GM18867 (cell line): ENCODE results near the gene LYPLAL1.
"Not testable (repeated sequence)": the region's sequence is repeated elsewhere in the genome, so short reads cannot be mapped to it uniquely, and the experiment has no call there.

Experiments used
- ATAC-seq: cut with Tn5 transposase; IDR thresholded peaks from one replicate; pipeline ENCODE4 v1.9.1; 2021; ENCODE audit warnings: mild to moderate bottlenecking, moderate library complexity; ENCODE audit not compliant: unreplicated experiment

The LYPLAL1 gene

GRCh38 chr1:219209578-219209977 lies 35.9 kb downstream of the LYPLAL1 start:
- ATAC-seq, result no peak

DNA sequence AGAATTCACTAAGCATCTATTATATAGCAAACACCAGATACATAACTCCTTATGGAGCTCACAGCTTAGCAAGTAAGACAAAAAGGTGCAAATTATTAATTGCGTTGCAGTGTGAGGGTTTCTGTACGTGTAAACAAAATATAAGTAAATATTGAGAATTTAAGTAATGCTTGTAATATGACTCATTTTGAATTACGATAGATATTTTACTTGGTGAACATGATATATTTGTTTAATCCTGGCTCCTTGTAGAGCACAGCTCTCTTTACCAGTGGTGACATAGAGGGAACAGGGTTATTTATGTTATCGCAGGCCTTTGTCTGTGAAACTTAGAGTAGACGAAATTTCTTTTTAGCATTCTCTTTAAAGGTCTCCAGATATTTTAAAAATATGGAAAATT lies 36.4 kb downstream of the LYPLAL1 start:
- no peak for ATAC-seq

DNA sequence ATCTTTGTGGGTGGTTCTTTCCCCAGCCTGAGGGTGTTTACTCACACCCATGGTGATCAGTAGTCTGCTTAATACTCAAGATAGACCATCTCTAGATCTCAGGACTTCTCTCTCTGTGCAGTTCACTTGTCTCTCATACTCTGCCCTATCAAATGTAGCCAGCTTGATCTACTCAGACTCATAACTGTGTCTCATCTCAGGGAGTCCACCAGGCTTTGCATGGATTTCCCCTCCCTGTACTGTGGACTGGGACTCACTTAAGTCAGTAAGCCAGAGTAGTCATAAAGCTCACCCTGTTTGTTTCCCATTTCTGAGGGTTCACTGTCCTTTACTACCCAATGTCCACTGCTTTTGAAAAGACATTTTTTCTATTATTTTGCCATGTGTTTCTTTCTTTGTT lies 41.8 kb downstream of the LYPLAL1 start:
- no peak for ATAC-seq

DNA sequence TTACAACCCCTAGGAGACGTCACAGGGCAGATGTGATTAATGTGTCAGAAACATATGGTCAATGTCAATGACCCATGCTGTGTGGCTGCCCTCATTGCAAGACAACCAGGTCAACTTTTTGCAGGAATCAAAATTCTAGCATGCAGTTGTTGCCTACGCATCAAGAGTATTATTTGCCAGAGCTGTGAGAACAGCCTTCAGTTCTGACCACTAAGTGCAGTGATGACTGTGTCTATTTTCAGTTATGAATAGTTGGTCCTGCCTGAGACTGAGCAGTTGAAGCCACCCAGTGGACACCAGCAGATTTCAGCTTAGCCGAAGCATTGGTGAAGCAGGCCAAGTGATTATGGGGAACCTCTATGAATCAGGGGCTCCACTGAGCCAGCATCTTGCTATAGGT lies 47.3 kb downstream of the LYPLAL1 start:
- ATAC-seq, result peak; percentile 97

GRCh38 chr1:219223496-219223895 lies 49.8 kb downstream of the LYPLAL1 start:
- ATAC-seq, result no peak

GRCh38 chr1:219226196-219226595 lies 52.5 kb downstream of the LYPLAL1 start:
- no peak for ATAC-seq

- no peak for ATAC-seq
Observed at GRCh38 chr1:219227360-219228057, 53.8 kb downstream of the LYPLAL1 start.

DNA sequence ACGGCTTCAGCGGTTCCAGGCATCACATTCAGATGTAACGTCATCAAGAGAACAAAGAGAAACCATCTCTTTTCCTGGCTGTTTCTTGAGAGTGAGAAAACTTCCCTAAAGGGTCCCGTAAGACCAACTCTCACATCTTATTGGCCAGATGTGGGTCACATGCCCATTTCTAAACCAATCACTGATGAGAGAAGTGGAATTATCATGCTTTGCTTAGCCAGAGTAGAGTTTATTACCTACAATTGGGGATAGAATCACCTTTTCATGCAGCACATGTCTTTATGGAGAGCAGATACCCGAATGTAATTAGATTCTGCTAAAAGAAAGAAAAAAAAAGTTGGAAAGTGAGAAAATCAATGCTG lies 54.4 kb downstream of the LYPLAL1 start:
- no peak for ATAC-seq

DNA sequence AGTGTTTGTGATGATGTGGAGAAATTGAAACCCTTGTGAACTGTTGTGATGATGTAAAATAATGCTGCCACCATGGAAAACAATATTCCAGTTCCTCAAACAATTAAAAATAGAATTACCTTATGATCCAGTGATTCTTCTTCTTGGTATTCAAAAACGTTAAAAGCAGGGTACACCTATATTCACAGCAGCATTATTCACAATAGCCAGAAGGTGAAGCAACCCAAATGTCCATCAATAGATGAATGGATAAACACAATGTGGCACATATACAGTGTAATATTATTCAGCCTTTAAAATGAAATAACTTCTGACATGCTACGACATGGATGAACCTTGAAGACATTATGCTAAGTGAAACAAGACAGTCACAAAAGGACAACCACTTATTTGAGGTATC lies 59.2 kb downstream of the LYPLAL1 start:
- no peak for ATAC-seq

GRCh38 chr1:219235903-219236481 lies 62.3 kb downstream of the LYPLAL1 start:
- ATAC-seq, result no peak

DNA sequence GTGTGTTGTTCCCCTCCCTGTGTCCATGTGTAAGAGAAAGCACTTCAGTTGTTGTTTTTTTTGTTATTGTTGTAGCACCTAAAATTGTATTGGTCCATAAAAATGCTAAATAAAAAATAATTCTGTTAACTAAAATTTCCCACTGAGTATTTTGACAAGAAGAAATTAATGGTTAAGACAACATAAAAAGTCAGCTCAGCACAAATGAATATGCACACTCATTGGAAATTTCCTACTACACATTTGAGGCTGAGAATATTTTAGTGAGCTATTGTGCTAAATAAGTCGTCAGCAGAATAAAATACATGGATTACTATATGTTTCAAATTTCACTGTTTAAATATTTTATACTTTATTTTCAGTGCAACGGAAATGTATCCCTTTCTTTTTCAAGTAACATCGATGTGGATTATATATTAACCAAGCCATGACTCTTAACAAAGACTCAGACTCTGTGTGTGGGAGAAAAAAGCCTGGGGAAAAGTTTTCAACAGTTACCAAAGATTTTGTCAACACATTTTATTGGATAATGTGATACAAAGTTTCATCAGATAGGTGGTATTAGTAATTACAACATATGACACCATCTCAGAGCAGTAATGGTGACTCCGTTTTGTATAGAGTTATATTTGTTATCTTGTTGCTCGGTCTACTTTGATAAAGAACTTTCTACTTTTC lies 63.4 kb downstream of the LYPLAL1 start:
- no peak for ATAC-seq

DNA sequence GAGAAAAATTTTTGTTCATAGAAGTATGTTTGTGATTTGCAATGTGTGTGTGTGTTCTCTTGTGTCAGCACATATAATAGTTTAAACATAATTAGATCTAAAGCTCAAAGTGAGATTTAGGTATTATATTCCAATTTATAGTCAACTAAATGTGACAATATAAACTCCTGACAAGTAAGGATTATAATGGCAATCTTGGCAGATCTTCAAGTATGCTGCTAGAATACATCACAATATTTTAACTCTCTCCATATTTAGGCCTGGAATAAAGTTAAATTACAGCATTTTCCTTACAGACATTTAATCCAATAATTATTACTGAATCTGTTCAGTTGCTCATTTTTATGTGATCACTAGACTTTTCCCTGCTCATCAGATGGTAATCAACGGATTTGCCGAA lies 65.8 kb downstream of the LYPLAL1 start:
- ATAC-seq, result no peak

- no peak for ATAC-seq
Observed at GRCh38 chr1:219244864-219245263, 71.2 kb downstream of the LYPLAL1 start.

DNA sequence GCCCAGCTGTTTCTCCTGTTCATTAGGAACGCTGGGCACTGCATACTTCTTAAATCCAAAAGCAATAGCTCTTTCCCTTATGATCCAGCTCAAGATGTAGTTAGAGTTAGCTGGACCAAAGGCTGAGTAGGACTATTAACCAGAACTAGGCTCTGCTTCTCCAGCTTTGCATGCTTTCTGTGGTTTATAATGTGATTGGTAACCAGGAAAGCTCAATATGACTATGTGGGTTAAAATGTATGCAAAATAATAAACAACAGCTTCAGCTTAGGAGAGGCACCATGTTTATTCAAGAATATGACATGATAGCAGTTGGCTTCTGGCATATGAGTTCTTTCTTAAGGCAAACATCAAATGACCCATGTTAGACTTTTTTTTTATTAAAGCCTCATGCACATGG lies 73.8 kb downstream of the LYPLAL1 start:
- ATAC-seq, result no peak

GRCh38 chr1:219250468-219250867 lies 76.8 kb downstream of the LYPLAL1 start:
- not testable (repeated sequence) for ATAC-seq

DNA sequence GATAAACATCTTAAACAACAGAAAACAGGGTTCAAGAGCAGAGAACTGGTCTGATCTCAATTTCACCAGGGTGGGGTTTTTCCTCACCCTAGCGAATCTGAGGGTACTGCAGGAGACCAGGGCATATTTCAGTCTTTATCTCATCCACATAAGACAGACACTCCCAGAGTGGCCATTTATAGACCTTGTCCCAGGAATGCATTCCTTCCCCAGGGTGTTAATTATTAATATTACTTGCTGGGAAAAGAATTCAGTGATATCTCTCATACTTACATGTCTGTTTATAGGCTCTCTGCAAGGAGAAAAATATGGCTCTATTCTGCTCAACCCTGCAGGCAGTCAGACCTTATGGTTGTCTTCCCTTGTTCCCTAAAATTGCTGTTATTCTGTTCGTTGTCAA lies 84.1 kb downstream of the LYPLAL1 start:
- no peak for ATAC-seq

- no peak for ATAC-seq
Observed at GRCh38 chr1:219261454-219261853, 87.8 kb downstream of the LYPLAL1 start.
